Smooth muscle cell of the brain vasculature (primary cell): ENCODE results near the gene DYNLL2.
"Not testable (repeated sequence)": the region's sequence is repeated elsewhere in the genome, so short reads cannot be mapped to it uniquely, and the experiment has no call there.

Experiments used
- DNase-seq: peaks from one replicate; pipeline ENCODE4 v3.0.0-alpha.2; 2012; ENCODE audit warnings: low read depth, low spot score

DYNLL2 gene

DNA sequence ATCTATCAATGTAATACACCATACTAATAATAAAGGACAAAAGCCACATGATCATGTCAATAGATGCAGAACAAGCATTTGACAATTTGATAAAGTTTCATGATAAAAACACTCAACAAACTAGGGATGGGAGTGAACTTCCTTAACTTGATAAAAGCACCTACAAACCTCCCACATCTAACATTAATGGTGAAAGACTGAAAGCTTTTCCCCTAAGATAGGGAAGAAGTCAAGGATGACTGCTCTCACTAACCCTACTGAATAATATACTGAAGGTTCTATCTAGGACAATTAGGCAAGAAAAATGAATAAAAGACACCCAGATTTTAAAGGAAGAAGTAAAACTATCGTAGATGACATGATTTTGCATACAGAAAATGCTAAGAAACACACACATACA, 10.4 kb upstream of the DYNLL2 start:
- no peak for DNase-seq

DNA sequence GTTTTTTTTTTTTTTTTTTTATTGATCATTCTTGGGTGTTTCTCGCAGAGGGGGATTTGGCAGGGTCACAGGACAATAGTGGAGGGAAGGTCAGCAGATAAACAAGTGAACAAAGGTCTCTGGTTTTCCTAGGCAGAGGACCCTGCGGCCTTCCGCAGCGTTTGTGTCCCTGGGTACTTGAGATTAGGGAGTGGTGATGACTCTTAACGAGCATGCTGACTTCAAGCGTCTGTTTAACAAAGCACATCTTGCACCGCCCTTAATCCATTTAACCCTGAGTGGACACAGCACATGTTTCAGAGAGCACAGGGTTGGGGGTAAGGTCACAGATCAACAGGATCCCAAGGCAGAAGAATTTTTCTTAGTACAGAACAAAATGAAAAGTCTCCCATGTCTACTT, 10.0 kb upstream of the DYNLL2 start:
- DNase-seq = not testable (repeated sequence)

DNA sequence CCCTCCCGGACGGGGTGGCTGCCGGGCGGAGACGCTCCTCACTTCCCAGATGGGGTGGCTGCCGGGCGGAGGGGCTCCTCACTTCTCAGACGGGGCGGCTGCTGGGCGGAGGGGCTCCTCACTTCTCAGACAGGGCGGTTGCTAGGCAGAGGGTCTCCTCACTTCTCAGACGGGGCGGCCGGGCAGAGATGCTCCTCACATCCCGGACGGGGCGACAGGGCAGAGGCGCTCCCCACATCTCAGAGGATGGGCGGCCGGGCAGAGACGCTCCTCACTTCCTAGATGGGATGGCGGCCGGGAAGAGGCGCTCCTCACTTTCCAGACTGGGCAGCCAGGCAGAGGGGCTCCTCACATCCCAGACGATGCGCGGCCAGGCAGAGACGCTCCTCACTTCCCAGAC, 8.8 kb upstream of the DYNLL2 start:
- DNase-seq = not testable (repeated sequence)

DNA sequence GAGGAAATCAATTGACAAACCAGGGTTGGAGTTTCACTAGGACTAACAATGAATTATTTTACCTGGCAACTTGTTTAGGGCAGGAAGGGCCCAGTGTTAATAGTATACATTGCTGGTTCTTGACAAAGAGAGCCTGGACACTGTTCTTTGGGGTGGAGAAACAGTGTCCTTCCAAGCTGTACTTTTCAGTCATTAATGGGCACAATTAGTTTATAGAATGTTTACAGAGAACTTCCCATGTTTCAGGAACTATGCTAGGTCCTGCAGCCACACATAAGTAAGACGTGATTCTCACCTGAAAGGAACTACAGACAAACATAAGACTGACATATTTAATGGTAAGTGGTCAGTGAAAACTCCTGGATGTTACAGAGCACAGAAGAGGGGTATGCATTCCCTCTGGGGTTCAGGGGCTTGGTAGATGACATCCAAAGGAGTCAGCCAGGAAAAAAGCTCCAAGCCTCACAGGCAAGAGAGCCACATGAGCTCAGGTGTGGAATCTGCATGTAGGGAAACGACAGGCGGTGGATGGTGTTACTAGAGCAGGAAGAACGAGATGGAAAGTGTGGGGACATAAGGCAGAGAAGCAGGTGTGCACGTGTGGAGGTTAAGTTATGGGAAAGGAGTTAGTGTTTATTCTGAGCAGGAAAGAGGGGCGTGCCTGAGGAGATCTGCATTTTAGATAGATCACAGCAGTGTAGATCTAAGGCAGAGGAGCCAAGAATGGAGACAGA, 3.8 kb upstream of the DYNLL2 start:
- DNase-seq = no peak

DNA sequence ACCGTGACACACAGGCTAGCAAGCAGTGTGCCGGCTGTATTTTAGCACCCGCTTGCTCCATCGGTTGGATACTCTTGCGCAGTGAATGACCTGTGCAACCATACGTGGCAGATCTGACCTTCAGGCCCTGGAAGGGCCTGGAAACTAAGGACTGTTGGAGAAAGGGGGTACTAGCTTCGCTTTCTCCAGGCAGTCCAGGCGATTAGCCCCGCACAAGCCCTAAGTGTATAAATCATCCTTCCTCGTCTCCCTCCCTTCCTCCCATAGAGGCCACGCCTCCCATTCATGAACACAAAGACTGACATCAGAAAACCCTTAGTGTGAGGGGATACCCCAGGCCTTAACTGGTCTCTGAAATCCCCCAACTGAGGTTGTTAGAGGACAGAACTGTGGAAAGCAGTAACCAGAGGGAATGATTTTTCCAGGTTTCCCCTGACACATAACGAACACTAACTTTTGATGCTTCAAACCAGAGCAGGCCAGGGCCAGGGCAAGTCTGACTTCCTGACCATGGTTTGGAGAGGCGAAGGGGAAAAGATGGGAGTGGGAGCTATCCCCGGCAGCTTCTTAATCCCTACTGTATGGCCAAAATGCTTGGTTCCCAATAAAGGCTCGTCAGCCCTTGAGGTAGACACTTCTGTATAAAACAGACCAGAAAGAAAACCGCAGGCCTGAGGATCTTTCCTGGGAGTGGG, 1.4 kb upstream of the DYNLL2 start:
- no peak for DNase-seq

DNA sequence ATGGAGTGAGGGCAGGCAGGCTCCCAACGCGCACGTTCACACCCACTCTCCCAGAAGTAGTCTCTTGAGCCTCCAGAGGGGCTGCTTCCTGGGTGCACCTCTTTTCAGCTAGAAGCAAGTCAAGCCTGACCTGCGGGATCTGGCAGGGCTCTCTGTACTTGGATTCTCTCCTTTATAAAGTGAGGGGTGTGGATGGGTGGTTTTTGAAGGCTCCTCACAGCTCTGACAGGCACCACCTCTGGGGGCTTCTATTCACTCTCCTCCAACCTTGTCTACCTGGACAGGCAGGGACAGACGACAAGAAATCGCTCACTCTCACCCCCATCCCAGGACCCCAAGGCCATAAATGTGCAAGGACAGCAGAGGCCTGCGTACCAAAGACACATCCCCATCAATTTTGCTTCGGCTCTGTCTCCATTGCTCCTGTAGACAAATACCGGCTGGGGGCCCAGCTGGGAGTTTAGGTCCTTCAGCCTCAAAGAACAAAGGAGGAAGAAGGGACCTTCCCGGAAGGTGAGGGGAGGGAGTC, 814 bp upstream of the DYNLL2 start:
- DNase-seq = no peak

DNA sequence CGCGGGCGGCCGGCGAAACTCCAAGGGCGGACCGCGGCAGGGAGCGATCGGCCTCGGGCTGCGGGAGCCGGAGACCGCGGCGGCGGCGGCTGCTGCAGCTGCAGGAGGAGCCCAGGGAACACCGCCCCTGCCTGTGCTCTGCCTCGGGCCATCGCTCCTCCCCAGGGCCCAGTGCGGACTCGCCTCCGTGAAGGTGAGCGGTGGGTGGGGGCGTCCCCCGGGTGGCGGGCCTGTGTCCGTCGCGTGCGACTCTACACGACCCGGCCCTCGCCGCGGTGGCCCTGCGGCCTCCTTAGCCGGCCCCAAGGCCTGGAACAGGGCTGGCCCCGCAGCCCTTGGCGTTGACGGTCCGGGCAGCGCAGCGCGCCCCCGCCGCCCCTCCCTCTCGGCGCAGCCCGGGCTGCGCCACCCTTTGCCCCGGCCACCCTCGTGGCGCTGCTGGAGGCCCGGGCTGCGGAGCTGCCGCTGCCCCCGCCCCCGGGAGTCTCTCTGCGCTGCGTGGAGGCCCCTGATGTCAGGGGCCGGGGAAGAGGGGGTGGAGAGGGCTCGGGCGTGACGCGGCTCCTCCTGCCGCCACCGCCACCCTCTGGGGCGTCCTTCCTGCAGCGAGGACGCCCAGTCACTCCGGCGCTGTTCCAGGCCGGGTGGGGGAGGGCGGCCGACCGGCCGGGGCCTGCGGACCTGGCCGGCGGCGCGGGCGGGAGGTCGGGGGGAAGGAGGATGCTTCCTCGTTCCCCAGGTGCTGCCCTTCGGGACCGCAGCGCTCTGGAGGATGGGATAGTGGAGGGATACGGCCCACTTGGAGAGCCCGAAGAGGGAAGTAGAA, 485 bp downstream of the DYNLL2 start:
- no peak for DNase-seq

DNA sequence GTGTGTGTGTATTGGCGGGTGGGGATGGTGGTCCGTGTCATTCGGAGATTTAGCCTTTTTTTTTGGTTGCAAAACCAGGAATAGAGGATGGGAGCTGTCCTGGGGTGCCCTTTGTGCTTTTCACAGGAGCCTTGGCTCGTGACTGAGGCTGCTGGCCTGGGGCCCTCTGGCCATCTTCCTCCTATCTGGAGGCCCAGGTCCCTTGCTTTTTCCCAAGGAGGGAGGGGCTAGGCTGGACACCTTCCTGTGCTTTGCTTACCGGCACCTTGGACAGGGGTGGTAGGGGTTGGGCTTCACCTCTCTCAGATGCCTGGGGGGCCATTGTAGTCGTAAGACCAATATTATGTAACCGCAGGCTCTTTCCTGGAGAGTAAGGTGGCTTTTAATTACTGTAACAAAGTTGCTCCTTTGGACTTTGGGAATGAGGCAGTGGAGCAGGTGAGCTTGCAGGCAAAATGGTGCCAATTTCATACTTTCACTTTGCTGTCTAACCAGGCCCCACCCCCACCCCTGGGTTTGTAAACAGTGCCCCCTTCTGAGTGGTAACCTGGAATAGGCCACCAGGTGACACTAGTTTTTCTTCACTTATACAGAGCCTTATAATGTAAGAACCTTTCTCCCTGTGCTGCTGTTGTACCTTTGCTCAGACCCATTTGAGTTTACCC, 1.2 kb downstream of the DYNLL2 start:
- no peak for DNase-seq

DNA sequence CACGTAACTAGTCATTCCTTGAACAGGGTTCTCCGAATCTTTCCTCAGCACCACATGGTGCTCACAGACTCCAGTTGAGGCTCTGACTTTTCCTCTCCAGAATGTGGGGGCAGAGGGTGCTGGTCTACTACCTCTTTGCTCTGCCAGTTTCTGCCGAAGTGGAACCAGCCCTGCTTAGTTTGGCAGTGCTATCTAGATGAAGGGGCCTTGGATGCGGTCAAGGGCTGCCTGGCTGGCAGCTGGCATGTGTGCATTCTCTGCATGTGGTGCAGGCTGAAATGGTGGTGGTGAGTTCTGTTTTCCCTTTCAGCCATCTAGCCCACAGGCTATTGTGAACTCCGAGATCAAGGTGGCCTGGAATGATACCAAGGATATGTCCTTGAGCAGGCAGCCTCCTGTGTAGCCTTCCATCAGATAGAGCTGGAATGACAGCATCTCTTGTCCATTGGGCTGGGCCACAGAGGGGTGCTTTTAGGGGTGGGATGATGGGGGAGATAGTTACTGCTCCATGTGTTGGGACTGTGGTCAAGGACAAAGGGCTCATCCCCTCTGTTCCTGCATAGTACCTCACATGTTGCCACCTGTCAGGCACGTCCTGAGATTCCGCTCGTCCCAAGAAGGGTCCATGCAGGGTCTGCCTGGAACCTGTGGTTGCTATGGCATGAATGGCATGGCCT, 2.0 kb downstream of the DYNLL2 start:
- DNase-seq = no peak

DNA sequence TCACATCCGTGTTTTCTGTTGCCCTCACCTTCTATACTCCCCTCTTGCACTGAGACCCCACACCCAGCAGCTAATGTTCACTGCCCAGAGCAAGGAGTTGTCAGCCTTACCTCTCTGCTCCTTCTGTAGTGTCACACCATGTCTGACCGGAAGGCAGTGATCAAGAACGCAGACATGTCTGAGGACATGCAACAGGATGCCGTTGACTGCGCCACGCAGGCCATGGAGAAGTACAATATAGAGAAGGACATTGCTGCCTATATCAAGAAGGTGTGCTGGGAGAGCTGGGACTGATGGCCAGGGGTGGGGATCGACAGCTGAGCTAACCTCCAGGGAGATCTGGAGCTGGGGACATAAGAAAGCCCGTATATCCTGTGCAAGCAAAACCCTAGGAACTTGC, 3.7 kb downstream of the DYNLL2 start:
- DNase-seq = no peak

DNA sequence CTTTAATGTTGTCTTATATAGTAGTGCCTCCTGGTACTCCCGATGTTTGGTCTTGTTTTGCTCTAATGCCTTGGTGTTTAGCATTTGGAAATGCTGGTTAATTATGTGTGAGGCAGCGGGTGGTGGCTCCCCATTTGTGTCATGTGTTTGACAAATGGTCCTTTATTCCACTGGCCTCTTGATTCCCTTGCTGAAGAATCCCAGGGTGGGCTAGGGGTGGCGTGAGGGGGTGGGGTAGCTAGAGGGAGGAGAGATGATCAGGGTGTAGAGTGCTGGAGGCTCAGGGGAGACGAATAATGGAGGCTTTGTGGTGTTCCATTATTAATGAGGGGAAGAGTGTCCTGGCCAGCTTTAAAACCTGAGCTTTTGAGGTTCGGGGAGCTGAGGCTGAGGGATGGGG, 5.4 kb downstream of the DYNLL2 start:
- DNase-seq = no peak

DNA sequence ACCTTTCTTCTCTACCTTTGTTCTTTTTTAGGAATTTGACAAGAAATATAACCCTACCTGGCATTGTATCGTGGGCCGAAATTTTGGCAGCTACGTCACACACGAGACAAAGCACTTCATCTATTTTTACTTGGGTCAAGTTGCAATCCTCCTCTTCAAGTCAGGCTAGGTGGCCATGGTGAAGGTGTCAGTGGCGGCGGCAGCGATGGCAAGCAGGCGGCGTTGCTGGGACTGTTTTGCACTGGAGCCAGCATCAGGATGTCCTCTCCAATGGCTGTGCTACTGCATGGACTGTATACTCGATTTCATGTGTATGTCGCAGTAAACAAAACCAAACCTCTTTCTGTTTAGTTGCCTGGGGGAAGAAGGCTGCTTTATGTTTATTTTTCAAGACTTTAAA, 5.9 kb downstream of the DYNLL2 start:
- no peak for DNase-seq

DNA sequence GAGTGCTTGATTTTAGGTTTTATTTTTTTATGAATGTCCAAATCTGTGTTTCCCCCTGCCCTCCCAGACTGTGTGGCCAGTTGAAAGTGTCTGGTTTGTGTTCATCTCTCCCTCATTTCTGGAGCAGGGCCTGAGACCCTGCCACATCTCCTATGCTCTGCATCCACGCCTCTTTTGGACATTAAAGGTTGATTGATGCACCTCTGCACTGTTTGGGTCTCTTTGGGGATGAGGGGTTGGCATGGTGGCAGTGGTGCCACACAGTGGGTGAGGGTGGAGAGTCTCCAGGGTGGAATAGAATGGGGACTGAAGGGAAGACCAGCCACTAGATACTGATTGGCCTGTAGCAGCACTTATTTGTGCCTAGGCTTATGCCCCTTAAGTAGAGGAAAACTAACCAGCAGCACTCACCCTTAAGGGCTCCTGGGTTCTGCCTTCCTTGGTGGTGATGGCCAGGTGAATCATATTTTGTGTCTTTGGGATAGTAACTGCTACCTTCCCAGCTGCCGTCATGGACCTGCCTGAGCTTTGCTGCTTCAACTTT, 7.9 kb downstream of the DYNLL2 start:
- no peak for DNase-seq

DNA sequence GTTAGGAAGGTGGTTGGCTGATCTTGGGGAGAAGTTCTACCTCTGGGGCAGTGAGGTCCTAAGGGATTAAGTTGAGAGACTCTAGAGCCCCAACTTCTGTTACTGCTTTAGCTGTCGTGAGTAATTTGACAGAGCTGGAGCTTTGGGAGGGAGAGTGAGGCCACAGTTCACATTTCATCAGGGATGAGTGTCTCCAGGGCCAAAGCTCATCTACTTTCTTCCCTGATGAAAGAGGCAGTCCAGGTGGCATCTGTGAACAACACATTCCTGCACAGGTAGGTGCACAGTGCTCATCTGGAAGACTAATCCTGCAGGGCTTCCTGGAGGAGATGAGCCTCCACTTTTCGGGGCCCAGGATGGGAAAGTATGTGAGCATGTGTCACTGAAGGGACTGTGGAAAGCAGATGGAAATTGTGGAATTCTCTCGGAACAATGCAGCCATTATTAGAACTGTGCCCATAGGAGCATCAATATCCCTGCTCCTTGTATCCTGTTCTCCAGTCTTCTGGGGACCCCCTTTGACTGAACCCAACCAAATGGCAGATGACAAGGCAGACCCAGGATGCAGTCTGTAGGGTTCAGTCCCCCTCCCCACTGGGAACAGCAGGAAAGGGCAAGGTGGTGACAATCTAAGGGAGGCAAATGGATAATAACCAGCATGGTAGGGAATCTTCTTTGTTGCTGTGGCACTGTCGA, 9.0 kb downstream of the DYNLL2 start:
- DNase-seq = no peak

DNA sequence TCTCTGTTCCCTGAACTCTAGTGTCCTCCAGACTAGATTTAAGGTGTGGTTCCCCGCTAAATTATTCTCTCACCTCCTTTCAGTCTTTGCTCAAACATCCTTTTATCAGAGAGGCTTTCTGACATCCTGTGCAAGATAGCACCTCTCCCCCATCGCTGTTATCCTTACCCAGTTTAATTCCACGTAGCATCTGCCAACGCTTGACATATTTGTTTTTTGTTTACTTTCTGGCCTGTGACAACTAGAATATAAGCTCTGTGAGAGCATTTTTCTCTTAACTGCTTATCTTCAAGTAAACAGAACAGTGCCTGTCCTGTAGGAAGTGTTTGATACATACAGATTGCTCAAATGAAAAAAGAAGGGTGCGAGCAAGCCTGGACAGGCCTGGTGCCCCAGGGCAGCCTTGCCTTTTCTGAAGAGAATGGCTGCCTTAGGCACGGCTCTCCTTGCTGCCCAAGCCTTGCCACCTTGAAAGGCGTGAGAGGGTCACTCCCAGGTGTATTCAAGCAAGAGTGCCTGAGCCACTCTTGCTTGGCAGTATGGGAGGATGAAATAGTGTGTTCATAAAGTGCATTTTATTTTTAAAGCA, 9.7 kb downstream of the DYNLL2 start:
- no peak for DNase-seq

DNA sequence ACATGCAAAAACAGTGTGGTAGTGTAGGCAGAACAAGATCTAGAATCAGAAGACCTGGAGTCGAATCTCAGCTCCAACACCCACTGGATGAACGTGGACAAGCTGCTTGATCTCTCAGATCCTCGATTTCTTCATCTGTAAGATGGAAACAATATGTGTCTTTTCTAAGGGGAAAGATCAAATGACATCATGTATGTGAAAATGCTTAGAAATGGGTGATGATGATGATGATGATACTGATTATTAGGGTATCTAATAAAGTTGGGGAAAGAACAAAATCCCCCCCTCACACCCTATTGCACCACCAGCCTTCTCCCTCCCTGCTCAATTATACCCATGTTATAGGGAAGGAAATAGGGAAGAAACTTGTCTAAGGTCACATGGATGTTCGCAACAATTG, 10.9 kb downstream of the DYNLL2 start:
- no peak for DNase-seq

DNA sequence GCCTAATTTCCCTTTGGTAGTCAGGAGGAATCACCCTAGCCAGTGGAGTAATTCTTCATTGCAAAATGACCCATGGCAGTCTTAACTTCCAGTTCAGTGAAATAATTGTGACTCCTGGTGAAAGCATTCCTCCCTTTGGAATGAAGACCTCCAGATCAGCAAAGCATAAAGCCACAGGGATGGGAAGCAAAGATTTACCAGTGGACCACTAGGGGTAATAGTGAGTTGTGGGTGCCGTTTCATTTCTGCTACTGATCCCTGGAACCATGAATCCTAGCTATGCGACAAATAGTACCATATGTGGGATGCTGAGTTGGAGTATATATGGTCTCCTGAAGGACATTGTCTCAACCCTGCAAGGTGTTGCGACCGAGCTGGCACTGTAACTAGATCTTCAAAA, 13.7 kb downstream of the DYNLL2 start:
- no peak for DNase-seq

DNA sequence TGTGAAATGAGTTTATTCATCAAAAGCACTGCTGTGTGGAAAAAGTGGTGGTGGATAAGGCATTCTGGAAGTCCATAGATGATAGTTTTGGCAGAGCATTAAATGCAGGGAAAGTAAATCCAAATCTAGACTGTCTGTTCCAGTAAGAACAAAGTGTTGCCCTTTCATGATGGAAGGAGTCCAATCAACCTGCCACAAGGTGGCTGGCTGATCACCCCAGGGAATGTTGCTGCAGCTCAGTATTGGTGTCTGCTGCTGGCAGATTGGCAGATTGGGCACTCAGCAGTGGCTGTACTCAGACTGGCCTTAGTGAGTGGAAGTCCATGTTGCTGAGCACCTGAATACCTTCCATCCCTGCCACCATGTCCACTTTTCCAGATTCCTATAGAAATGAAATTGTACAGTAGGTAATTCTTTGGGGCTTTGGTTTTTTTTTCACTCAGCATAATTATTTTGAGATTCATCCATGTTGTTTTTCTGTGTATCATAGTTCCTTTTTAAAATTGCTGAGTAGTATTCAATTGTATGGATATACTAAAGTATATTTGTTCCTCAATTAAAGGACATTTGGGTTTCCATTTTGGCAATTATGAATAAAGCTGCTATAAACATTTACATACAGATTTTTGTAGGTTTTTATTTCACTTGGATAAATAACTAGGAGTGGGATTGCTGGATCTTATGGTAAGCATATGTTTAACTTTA, 14.3 kb downstream of the DYNLL2 start:
- DNase-seq = no peak

DNA sequence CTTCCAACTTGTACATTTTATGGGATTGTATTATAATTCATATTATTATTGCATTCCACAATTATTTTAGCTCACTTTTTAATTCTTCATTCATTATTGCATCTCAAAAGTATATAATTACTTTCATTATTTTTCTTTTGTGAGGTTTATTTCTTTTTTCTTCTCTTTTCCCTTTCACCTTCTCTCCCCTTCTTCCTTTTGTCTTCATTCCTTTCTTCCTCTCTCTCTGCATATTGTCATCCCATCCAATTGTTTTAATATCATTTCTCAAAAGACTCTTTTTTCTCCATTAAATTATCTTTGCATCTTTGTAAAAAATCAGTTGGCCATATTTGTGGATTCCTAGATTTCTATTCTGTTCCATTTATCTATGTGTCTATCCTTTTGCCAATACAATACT, 17.3 kb downstream of the DYNLL2 start:
- DNase-seq = no peak
